K562 (cell line): ENCODE measurements around the gene GPR27. TPM values are rescaled to one million over a fixed set of nuclear protein-coding genes. Genes with fewer than 3 reads are reported as not detected.
A peak's percentile ranks its signal among the peaks of the same experiment; 100 is the strongest.

Experiments used
- ATAC-seq: fragments of 200-7000 bp; cut with Tn5 transposase; 3 replicates; pipeline ENCODE4 v1.9.1; 2020; ENCODE audit warnings: moderate library complexity
- BruUV-seq: library from RNA; stranded (reverse); fragments of 400-500 nt; replicated peaks from 2 replicates; lab custom pipeline; 2021; lab: Mats Ljungman, UMichigan
- CTCF ChIA-PET: fragments of 300-600 bp; formaldehyde crosslinking; extraction: SDS; loops from one replicate; lab custom pipeline; 2021; ENCODE audit warnings: low intra/inter-chr PET ratio; lab: Yijun Ruan, JAX
- POLR2A ChIA-PET: fragments of 300-600, 350-650 bp; sonication (Branson Sonifier 250); formaldehyde crosslinking; extraction: SDS; loops from one replicate; lab custom pipeline; 2021; ENCODE audit warnings: antibody characterized with exemption, inconsistent platforms; lab: Yijun Ruan, JAX
- DNase-seq, 4 experiments: peaks; one replicate each; pipeline versions ENCODE4 v3.0.0 to v3.0.0-alpha.2; 2011 to 2018; ENCODE audit warnings: low spot score in 3 of 4, mixed read lengths in 3 of 4; ENCODE audit errors: extremely low read depth in 1 of 4
- FAIRE-seq: peaks from 2 replicates; lab custom pipeline; 2011; peaks lifted over from hg19 to GRCh38; lab: Jason Lieb, UNC
- H2AFZ ChIP-seq: 2 replicates; pipeline ENCODE4 v1.6.0; 2011; ENCODE audit warnings: low read depth, low read length, control low read depth, inconsistent platforms
- H3K27ac ChIP-seq: fragments of 200-600 bp; 3 replicates; pipeline ENCODE4 v1.8.0; 2011; ENCODE audit warnings: low read depth, mild to moderate bottlenecking, control low read depth, inconsistent platforms, low read length, moderate library complexity, mixed read lengths; ENCODE audit errors: extremely low read depth
- H3K27me3 ChIP-seq, 2 experiments: fragments of 300-600 bp in 1 of 2; 2 replicates in 1 of 2; 3 replicates in 1 of 2; pipeline versions ENCODE4 v1.6.0 to v1.8.0; 2011; ENCODE audit warnings: inconsistent platforms in 2 of 2, low read length in 2 of 2, mild to moderate bottlenecking in 1 of 2, mixed read lengths in 1 of 2, moderate library complexity in 1 of 2; ENCODE audit not compliant: control insufficient read depth in 2 of 2, insufficient read depth in 2 of 2
- H3K36me3 ChIP-seq: fragments of 300-600 bp; 3 replicates; pipeline ENCODE4 v1.8.0; 2011; ENCODE audit warnings: mild to moderate bottlenecking, low read length, inconsistent platforms; ENCODE audit not compliant: control insufficient read depth, insufficient read depth
- H3K4me1 ChIP-seq, 2 experiments: fragments of 200-600 bp in 1 of 2; replicated peaks in 1 of 2; 2 replicates in 1 of 2; 3 replicates in 1 of 2; pipeline versions ENCODE4 v1.5.1 to v1.8.0; 2011; ENCODE audit warnings: inconsistent platforms in 2 of 2, low read length in 2 of 2, mild to moderate bottlenecking in 1 of 2, mixed read lengths in 1 of 2, moderate library complexity in 1 of 2; ENCODE audit not compliant: control insufficient read depth in 2 of 2, insufficient read depth in 2 of 2
- H3K4me2 ChIP-seq: 2 replicates; pipeline ENCODE4 v1.6.1; 2011; ENCODE audit warnings: low read length, control low read depth, inconsistent platforms, mixed read lengths; ENCODE audit not compliant: insufficient read depth
- H3K4me3 ChIP-seq: fragments of 200-600 bp; sonication (generic), shearing (Covaris generic); 2 replicates; pipeline ENCODE4 v1.5.1; 2016; ENCODE audit warnings: control low read depth, inconsistent platforms
- H3K79me2 ChIP-seq: fragments of 200-600 bp; 3 replicates; pipeline ENCODE4 v1.8.0; 2011; ENCODE audit warnings: low read length, inconsistent platforms; ENCODE audit not compliant: control insufficient read depth, insufficient read depth
- H3K9ac ChIP-seq, 2 experiments: 2 replicates each; pipeline versions ENCODE4 v1.6.0 to v1.6.1; 2011; ENCODE audit warnings: low read depth in 2 of 2, low read length in 2 of 2, control low read depth in 1 of 2, inconsistent platforms in 1 of 2, mild to moderate bottlenecking in 1 of 2, mixed read lengths in 1 of 2; ENCODE audit not compliant: insufficient read depth in 1 of 2
- H3K9me1 ChIP-seq: one replicate; pipeline ENCODE4 v1.6.0; 2011; ENCODE audit warnings: inconsistent platforms, mild to moderate bottlenecking, low read length, moderate library complexity; ENCODE audit not compliant: control insufficient read depth, insufficient read depth
- H3K9me3 ChIP-seq: replicated peaks from 2 replicates; pipeline ENCODE4 v1.5.1; 2011; ENCODE audit warnings: low read depth, low read length, inconsistent platforms; ENCODE audit not compliant: control insufficient read depth, insufficient read depth
- H4K20me1 ChIP-seq: replicated peaks from 2 replicates; pipeline ENCODE4 v1.6.1; 2011; ENCODE audit warnings: low read length, inconsistent platforms, mixed read lengths; ENCODE audit not compliant: control insufficient read depth, insufficient read depth
- CHD2 ChIP-seq: IDR thresholded peaks from 2 replicates; pipeline ENCODE4 v1.6.1; 2011; ENCODE audit warnings: low read depth, low read length
- CREBBP ChIP-seq: IDR thresholded peaks from one replicate; pipeline ENCODE4 v1.6.1; 2012; ENCODE audit warnings: low read depth, mild to moderate bottlenecking, control low read depth, inconsistent platforms, low read length
- CREM ChIP-seq: IDR thresholded peaks from 2 replicates; pipeline ENCODE4 v1.6.1; 2014; ENCODE audit warnings: antibody characterized with exemption, low read depth
- RAD21 ChIP-seq, 2 experiments: fragments of 250-450 bp in 1 of 2; fragments of 450-650 bp in 1 of 2; sonication (Bioruptor Pico) in 1 of 2; formaldehyde crosslinking in 1 of 2; IDR thresholded peaks in 1 of 2; conservative IDR thresholded peaks in 1 of 2; 2 replicates each; pipeline versions ENCODE4 v1.4.0 to v1.8.0; 2020 to 2022; ENCODE audit warnings: mild to moderate bottlenecking in 2 of 2, moderate library complexity in 1 of 2
- TRIM24 ChIP-seq, 2 experiments: fragments of 450-650 bp; IDR thresholded peaks; 2 replicates each; pipeline ENCODE4 v1.6.1; 2016
- ZNF583 ChIP-seq: fragments of 250-450 bp; sonication (Bioruptor Pico); IDR thresholded peaks from 2 replicates; pipeline ENCODE4 v1.4.0; 2020
- WGBS: fragments of 100-300 bp; shearing (Covaris generic); methylation state at CpG from one replicate; pipeline ENCODE4 v1.1.6; 2016; ENCODE audit warnings: low coverage, mixed read lengths; ENCODE audit not compliant: insufficient coverage; ENCODE audit errors: missing lambda C conversion rate; 5-methylcytosine and 5-hydroxymethylcytosine counted together
- in situ Hi-C: fragments of 300-500 bp; cut with MboI; formaldehyde crosslinking; loops from 4 replicates; pipeline ENCODE4 v1.15.0; 2018; ENCODE audit warnings: inconsistent platforms, mixed read lengths
- intact Hi-C: fragments of 100-400 bp; cut with micrococcal nuclease; formaldehyde crosslinking; loops from 2 replicates; pipeline ENCODE4 v1.14.2; 2022
- polyA plus RNA-seq, 8 experiments: library from polyadenylated mRNA; depleted of rRNA in 4 of 8; stranded (reverse) in 5 of 8; unstranded in 3 of 8; fragments of >200 nt; fragmentation: Nextera tagmentation in 2 of 8; fragmentation: Illumina TruSeq in 1 of 8; extraction: Ambion mirVana in 2 of 8; extraction: Trizol in 1 of 8; gene quantifications; 2 replicates each; pipeline versions ENCODE4 v1.2.1 to v1.2.3, GENCODE V29; 2011 to 2014; ENCODE audit warnings: inconsistent platforms in 1 of 8, missing spikeins in 1 of 8
- total RNA-seq, 7 experiments: library from RNA; depleted of rRNA in 6 of 7; stranded (reverse); fragments of >200 nt in 6 of 7; fragmentation: Illumina TruSeq in 2 of 7; extraction: Trizol in 2 of 7; gene quantifications; 2 replicates each; pipeline versions ENCODE4 v1.2.1 to v1.2.3, GENCODE V29; 2011 to 2021; ENCODE audit warnings: low replicate concordance in 1 of 7
- TF ChIP-seq, protein P1 (sequence below): sonication (generic); formaldehyde crosslinking; IDR thresholded peaks from 2 replicates; pipeline ENCODE4 v1.5.0; 2020; ENCODE audit warnings: missing genetic modification reagents
- TF ChIP-seq, protein P2 (sequence below): fragments of 450-650 bp; formaldehyde crosslinking; IDR thresholded peaks from 2 replicates; pipeline ENCODE4 v1.4.0; 2020; ENCODE audit warnings: mild to moderate bottlenecking, moderate library complexity
- TF ChIP-seq, protein P3 (sequence below): fragments of 250-450 bp; sonication (Bioruptor Pico); IDR thresholded peaks from 2 replicates; pipeline ENCODE4 v1.9.0; 2021; ENCODE audit warnings: mild to moderate bottlenecking, inconsistent platforms

The GPR27 gene
- total and polyA plus RNA-seq, 9 of the 15 experiments (the other 6 are each of a cell fraction or from before 2014, with no cell fraction given): not detected

DNA sequence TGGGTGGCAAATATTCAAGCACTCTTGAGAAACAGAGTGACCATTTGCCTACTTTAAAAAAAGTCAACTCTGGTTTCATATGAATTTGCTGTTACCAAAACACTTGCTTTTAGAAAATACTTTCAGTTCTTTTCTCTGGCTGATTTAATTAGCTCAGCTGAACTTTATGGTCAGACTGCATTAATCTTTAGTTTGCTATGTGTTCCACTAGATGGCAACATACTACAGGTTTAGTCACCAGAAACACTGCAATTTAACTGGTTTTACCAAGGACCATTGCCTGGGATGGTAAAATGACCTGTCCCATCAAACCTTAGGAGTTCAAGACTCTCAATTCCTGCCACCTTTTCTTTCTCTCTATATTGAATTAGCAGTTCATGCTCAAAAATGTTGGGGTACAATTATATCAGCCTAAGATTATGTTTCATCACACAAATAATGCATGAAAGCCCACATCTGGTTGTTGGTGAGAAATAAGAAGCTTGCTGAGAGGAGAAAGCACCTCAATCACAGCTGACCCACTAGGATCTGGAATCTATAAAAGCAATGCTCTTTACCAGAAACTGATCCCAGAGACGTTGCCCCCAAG, 42.7 kb upstream of the GPR27 start (continued):
- TF ChIP-seq RAD21 (CRISPR knock-in tag; conservative IDR thresholded peaks at IDR 0.05 in 1 of 2, IDR thresholded peaks at IDR 0.05 in 1 of 2): peak; percentile 81 to 86
- TF ChIP-seq, protein P1, sequence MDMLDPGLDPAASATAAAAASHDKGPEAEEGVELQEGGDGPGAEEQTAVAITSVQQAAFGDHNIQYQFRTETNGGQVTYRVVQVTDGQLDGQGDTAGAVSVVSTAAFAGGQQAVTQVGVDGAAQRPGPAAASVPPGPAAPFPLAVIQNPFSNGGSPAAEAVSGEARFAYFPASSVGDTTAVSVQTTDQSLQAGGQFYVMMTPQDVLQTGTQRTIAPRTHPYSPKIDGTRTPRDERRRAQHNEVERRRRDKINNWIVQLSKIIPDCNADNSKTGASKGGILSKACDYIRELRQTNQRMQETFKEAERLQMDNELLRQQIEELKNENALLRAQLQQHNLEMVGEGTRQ (CRISPR knock-in tag): no peak
- TF ChIP-seq, protein P2, sequence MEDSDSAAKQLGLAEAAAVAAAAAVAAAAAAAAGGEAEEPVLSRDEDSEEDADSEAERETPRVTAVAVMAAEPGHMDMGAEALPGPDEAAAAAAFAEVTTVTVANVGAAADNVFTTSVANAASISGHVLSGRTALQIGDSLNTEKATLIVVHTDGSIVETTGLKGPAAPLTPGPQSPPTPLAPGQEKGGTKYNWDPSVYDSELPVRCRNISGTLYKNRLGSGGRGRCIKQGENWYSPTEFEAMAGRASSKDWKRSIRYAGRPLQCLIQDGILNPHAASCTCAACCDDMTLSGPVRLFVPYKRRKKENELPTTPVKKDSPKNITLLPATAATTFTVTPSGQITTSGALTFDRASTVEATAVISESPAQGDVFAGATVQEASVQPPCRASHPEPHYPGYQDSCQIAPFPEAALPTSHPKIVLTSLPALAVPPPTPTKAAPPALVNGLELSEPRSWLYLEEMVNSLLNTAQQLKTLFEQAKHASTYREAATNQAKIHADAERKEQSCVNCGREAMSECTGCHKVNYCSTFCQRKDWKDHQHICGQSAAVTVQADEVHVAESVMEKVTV (CRISPR knock-in tag): peak; percentile 74
- TF ChIP-seq, all 486 proteins: peak for 6

DNA sequence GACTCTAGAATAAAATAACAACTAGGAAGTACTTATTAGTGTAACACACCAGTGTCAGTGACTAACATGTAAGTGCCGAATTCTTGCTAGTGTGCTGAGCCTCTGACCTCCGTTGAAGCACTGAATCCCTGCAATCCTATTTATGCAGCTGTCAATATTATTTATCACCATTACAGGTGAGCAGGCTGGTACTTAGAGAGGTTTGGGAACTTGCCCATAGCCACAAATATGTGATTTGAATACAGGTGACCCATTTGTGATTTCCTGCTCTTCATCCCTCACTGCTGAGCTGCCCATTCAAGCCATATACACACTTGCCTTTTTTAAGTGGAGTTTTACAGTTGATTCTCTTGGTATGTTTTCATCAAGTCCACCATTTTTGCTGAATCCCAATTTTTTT, 40.6 kb upstream of the GPR27 start:
- DNase-seq: no peak
- Histone ChIP-seq H2AFZ (no peak overlapping the region), H3K4me3 (no peak overlapping the region), H3K9me1 (no peaks in the 10 kb centered on the region), H3K79me2 (no peaks in the 10 kb centered on the region), H3K27ac (no peak overlapping the region), H4K20me1 (no peaks in the 10 kb centered on the region), H3K4me1 (no peaks in the 10 kb centered on the region), H3K27me3 (peaks cover 2 to 8% of the 10 kb centered on the region in 2 experiments; a peak in 3 of 5 replicates), H3K4me2 (no peak overlapping the region), H3K9ac (no peak overlapping the region), H3K9me3 (no peaks in the 10 kb centered on the region), H3K36me3 (no peaks in the 10 kb centered on the region)
- no peak for ATAC-seq
- ChIA-PET POLR2A (interaction anchor here (0.6 kb wide), 1 partner anchor 300 kb away, joined by 3 read pairs; no protein-coding TSS in a partner anchor), CTCF (interaction anchor here (0.6 to 0.7 kb wide), 2 partner anchors 147 to 1382 kb away, joined by 3 read pairs; no protein-coding TSS in a partner anchor)
- no peak for FAIRE-seq
- BruUV-seq: no TSS peak
- intact Hi-C loops: loop anchor here (5.0 to 10.0 kb wide), 5 partner anchors 144 to 1372 kb away; no protein-coding TSS in a partner anchor
- WGBS: 13% methylated on average over 2 of the region's 2 CpGs
- in situ Hi-C loops: loop anchor here (10.0 to 25.0 kb wide), 2 partner anchors 1112 to 1374 kb away; no protein-coding TSS in a partner anchor
- TF ChIP-seq CREM: no peak
- no peak for TF ChIP-seq CHD2
- TF ChIP-seq, protein P3, sequence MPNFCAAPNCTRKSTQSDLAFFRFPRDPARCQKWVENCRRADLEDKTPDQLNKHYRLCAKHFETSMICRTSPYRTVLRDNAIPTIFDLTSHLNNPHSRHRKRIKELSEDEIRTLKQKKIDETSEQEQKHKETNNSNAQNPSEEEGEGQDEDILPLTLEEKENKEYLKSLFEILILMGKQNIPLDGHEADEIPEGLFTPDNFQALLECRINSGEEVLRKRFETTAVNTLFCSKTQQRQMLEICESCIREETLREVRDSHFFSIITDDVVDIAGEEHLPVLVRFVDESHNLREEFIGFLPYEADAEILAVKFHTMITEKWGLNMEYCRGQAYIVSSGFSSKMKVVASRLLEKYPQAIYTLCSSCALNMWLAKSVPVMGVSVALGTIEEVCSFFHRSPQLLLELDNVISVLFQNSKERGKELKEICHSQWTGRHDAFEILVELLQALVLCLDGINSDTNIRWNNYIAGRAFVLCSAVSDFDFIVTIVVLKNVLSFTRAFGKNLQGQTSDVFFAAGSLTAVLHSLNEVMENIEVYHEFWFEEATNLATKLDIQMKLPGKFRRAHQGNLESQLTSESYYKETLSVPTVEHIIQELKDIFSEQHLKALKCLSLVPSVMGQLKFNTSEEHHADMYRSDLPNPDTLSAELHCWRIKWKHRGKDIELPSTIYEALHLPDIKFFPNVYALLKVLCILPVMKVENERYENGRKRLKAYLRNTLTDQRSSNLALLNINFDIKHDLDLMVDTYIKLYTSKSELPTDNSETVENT (CRISPR knock-in tag): no peak
- TF ChIP-seq TRIM24 (IDR thresholded peaks at IDR 0.05): no peak
- TF ChIP-seq CREBBP: no peak
- TF ChIP-seq, protein P1 (CRISPR knock-in tag): no peak
- no peak for TF ChIP-seq ZNF583
